H9 (cell line): Measurements from ENCODE around the gene RPL15. TPM values are rescaled to one million over a fixed set of nuclear protein-coding genes. Genes with fewer than 3 reads are reported as not detected.

Experiments
- DNase-seq: peaks from one replicate; pipeline ENCODE4 v3.0.0-alpha.2; 2017
- H2AFZ ChIP-seq: one replicate; pipeline ENCODE4 v1.6.1; 2013; ENCODE audit warnings: mild to moderate bottlenecking, low read length, control low read depth, moderate library complexity
- H2AK5ac ChIP-seq: 2 replicates; pipeline ENCODE4 v1.6.1; 2013; ENCODE audit warnings: low read length, control low read depth, mixed read lengths; ENCODE audit not compliant: insufficient read length
- H2BK120ac ChIP-seq: one replicate; pipeline ENCODE4 v1.6.1; 2013; ENCODE audit warnings: low read depth, mild to moderate bottlenecking, low read length, control low read depth, inconsistent platforms; ENCODE audit not compliant: poor library complexity, severe bottlenecking
- H2BK12ac ChIP-seq: 2 replicates; pipeline ENCODE4 v1.6.1; 2013; ENCODE audit warnings: low read length, control low read depth, mixed read lengths, low read depth; ENCODE audit not compliant: insufficient read length
- H2BK15ac ChIP-seq: 2 replicates; pipeline ENCODE4 v1.6.1; 2013; ENCODE audit warnings: low read depth, low read length, control low read depth
- H2BK20ac ChIP-seq: one replicate; pipeline ENCODE4 v1.6.1; 2013; ENCODE audit warnings: low read depth, mild to moderate bottlenecking, low read length, control low read depth, inconsistent platforms; ENCODE audit not compliant: poor library complexity, severe bottlenecking
- H2BK5ac ChIP-seq: 2 replicates; pipeline ENCODE4 v1.6.1; 2013; ENCODE audit warnings: low read length, control low read depth, mixed read lengths; ENCODE audit not compliant: insufficient read length
- H3K14ac ChIP-seq: 2 replicates; pipeline ENCODE4 v1.6.1; 2013; ENCODE audit warnings: low read length, control low read depth; ENCODE audit not compliant: insufficient read depth
- H3K18ac ChIP-seq: 2 replicates; pipeline ENCODE4 v1.6.1; 2013; ENCODE audit warnings: low read depth, mild to moderate bottlenecking, mixed read lengths, low read length, control low read depth; ENCODE audit not compliant: insufficient read length
- H3K23ac ChIP-seq: 2 replicates; pipeline ENCODE4 v1.6.1; 2013; ENCODE audit warnings: low read length, control low read depth, mixed read lengths, low read depth; ENCODE audit not compliant: insufficient read length
- H3K23me2 ChIP-seq: 2 replicates; pipeline ENCODE4 v1.6.1; 2013; ENCODE audit warnings: low read depth, mild to moderate bottlenecking, mixed read lengths, low read length, control low read depth; ENCODE audit not compliant: insufficient read length, poor library complexity, severe bottlenecking
- H3K27ac ChIP-seq: 2 replicates; pipeline ENCODE4 v1.5.1; 2013; ENCODE audit warnings: low read length, control low read depth, mixed read lengths, low read depth; ENCODE audit not compliant: insufficient read length
- H3K27me3 ChIP-seq: 2 replicates; pipeline ENCODE4 v1.6.1; 2013; ENCODE audit warnings: low read length, control low read depth, inconsistent platforms; ENCODE audit not compliant: insufficient read depth
- H3K4ac ChIP-seq: 2 replicates; pipeline ENCODE4 v1.6.1; 2013; ENCODE audit warnings: low read depth, mild to moderate bottlenecking, control low read depth, inconsistent platforms, low read length, moderate library complexity
- H3K4me1 ChIP-seq: 2 replicates; pipeline ENCODE4 v1.6.1; 2013; ENCODE audit warnings: low read length, control low read depth, inconsistent platforms; ENCODE audit not compliant: insufficient read depth
- H3K4me2 ChIP-seq: 2 replicates; pipeline ENCODE4 v1.6.1; 2013; ENCODE audit warnings: low read length, control low read depth, mixed read lengths; ENCODE audit not compliant: insufficient read length, insufficient read depth
- H3K56ac ChIP-seq: 2 replicates; pipeline ENCODE4 v1.6.1; 2013; ENCODE audit warnings: low read depth, mild to moderate bottlenecking, mixed read lengths, low read length, control low read depth; ENCODE audit not compliant: insufficient read length
- H3K79me1 ChIP-seq: 2 replicates; pipeline ENCODE4 v1.6.1; 2013; ENCODE audit warnings: low read depth, mild to moderate bottlenecking, moderate library complexity, low read length, control low read depth, inconsistent platforms; ENCODE audit not compliant: insufficient read depth, poor library complexity, severe bottlenecking
- H3K79me2 ChIP-seq: 2 replicates; pipeline ENCODE4 v1.6.1; 2013; ENCODE audit warnings: low read length, control low read depth, inconsistent platforms; ENCODE audit not compliant: insufficient read depth
- H3K9ac ChIP-seq: 2 replicates; pipeline ENCODE4 v1.6.1; 2013; ENCODE audit warnings: low read length, control low read depth, mixed read lengths; ENCODE audit not compliant: insufficient read length; ENCODE audit errors: extremely low read depth
- H3K9me3 ChIP-seq: one replicate; pipeline ENCODE4 v1.6.1; 2013; ENCODE audit warnings: low read depth, low read length, inconsistent platforms; ENCODE audit not compliant: control insufficient read depth
- H3T11ph ChIP-seq: one replicate; pipeline ENCODE4 v1.6.1; 2013; ENCODE audit warnings: mild to moderate bottlenecking, low read length, control low read depth, inconsistent platforms
- H4K20me1 ChIP-seq: one replicate; pipeline ENCODE4 v1.6.1; 2013; ENCODE audit not compliant: control insufficient read depth, insufficient read length, insufficient read depth
- H4K5ac ChIP-seq: 2 replicates; pipeline ENCODE4 v1.6.1; 2013; ENCODE audit warnings: low read depth, mild to moderate bottlenecking, mixed read lengths, low read length, control low read depth; ENCODE audit not compliant: insufficient read length
- H4K8ac ChIP-seq: replicated peaks from 2 replicates; pipeline ENCODE4 v1.6.1; 2013; ENCODE audit warnings: low read length, control low read depth, mixed read lengths, low read depth; ENCODE audit not compliant: insufficient read length
- H4K91ac ChIP-seq: 2 replicates; pipeline ENCODE4 v1.6.1; 2013; ENCODE audit warnings: low read depth, mild to moderate bottlenecking, moderate library complexity, mixed read lengths, low read length, control low read depth; ENCODE audit not compliant: insufficient read length
- H3K27ac Mint-ChIP-seq, 3 experiments: 2 replicates in 2 of 3; 3 replicates in 1 of 3; pipeline ENCODE4 v1.8.0; 2020 to 2021; ENCODE audit warnings: mixed read lengths in 3 of 3, mild to moderate bottlenecking in 1 of 3, moderate library complexity in 1 of 3
- H3K27me3 Mint-ChIP-seq: 2 replicates; pipeline ENCODE4 v1.8.0; 2021; ENCODE audit warnings: low read depth, mild to moderate bottlenecking, moderate library complexity, mixed read lengths
- H3K36me3 Mint-ChIP-seq, 3 experiments: 2 replicates in 2 of 3; 3 replicates in 1 of 3; pipeline ENCODE4 v1.8.0; 2020 to 2021; ENCODE audit warnings: low read depth in 3 of 3, mixed read lengths in 3 of 3; ENCODE audit not compliant: insufficient read depth in 1 of 3
- H3K4me1 Mint-ChIP-seq, 2 experiments: 2 replicates each; pipeline ENCODE4 v1.8.0; 2020; ENCODE audit warnings: mixed read lengths in 2 of 2
- H3K4me3 Mint-ChIP-seq, 2 experiments: 2 replicates in 1 of 2; 3 replicates in 1 of 2; pipeline ENCODE4 v1.8.0; 2020 to 2021; ENCODE audit warnings: mild to moderate bottlenecking in 2 of 2, mixed read lengths in 2 of 2, moderate library complexity in 1 of 2
- H3K9me3 Mint-ChIP-seq, 2 experiments: 2 replicates in 1 of 2; 3 replicates in 1 of 2; pipeline ENCODE4 v1.8.0; 2020; ENCODE audit warnings: mild to moderate bottlenecking in 2 of 2, mixed read lengths in 2 of 2, moderate library complexity in 1 of 2
- CTCF ChIP-seq: fragments of 200-600 bp; sonication (generic); conservative IDR thresholded peaks from 3 replicates; pipeline ENCODE4 v1.8.0; 2021; ENCODE audit warnings: antibody characterized with exemption, mild to moderate bottlenecking
- total RNA-seq: library from RNA; stranded (reverse); gene quantifications from 2 replicates; pipeline ENCODE4 v1.2.1, GENCODE V29; 2021

RPL15 gene
- total RNA-seq, 1 experiment from 2014 or later, result 2,794 TPM

GRCh38 chr3:23949784-23950183 is 32.9 kb downstream of the RPL15 start:
- Histone ChIP-seq H3K9ac (no peak overlapping the region), H3K14ac (no peak overlapping the region), H2BK12ac (no peak overlapping the region), H3K23me2 (peaks cover 6% of the 10 kb centered on the region), H3K79me2 (peaks cover 13% of the 10 kb centered on the region; the same call in 1 of the 2 replicates), H3K4ac (no peak overlapping the region), H3K56ac (no peak overlapping the region), H3T11ph (no peak overlapping the region), H3K23ac (no peak overlapping the region), H4K20me1 (no peaks in the 10 kb centered on the region), H4K8ac (no peak overlapping the region), H2BK20ac (no peak overlapping the region), H2AFZ (no peak overlapping the region), H3K18ac (no peak overlapping the region), H3K9me3 (no peaks in the 10 kb centered on the region), H3K4me1 (peaks cover 5% of the 10 kb centered on the region; the same call in 1 of the 2 replicates), H4K91ac (no peak overlapping the region), H4K5ac (no peak overlapping the region), H3K79me1 (peaks cover 3% of the 10 kb centered on the region), H3K4me2 (no peak overlapping the region), H2BK15ac (no peak overlapping the region), H3K27ac (no peak overlapping the region), H2BK120ac (no peak overlapping the region), H2AK5ac (no peak overlapping the region), H3K27me3 (no peaks in the 10 kb centered on the region), H2BK5ac (no peak overlapping the region)
- TF ChIP-seq CTCF, result no peak
- Mint-ChIP-seq H3K27me3 (no peaks in the 10 kb centered on the region), H3K4me3 (no peak overlapping the region), H3K9me3 (peaks cover 0 to 2% of the 10 kb centered on the region in 2 experiments; a peak in 1 of 5 replicates), H3K27ac (0 out of 7 replicates have a peak overlapping the region, but pooled peaks of 1 of the 3 experiments have one; percentile 5), H3K36me3 (peaks cover 7 to 20% (median 9%) of the 10 kb centered on the region in 3 experiments; a peak in 6 of 7 replicates), H3K4me1 (peaks cover 11 to 26% of the 10 kb centered on the region in 2 experiments)
- no peak for DNase-seq
